Esophagus squamous epithelium (tissue), 4 donors: Measurements from ENCODE around the gene ECE2.

Experiments
- POLR2A ChIP-seq, 4 donors: fragments of 450-650 bp; IDR thresholded peaks; one replicate each; pipeline ENCODE4 v1.6.1; 2017; ENCODE audit warnings: antibody characterized with exemption in 4 of 4, mild to moderate bottlenecking in 4 of 4, moderate library complexity in 3 of 4
- TF ChIP-seq, protein P1 (sequence below), 6 experiments: fragments of 450-650 bp in 4 of 6; fragments of 200-600 bp in 2 of 6; sonication (generic) in 2 of 6; IDR thresholded peaks; one replicate each; pipeline ENCODE4 v1.5.1; 2016 to 2019; ENCODE audit warnings: antibody characterized with exemption in 6 of 6, mild to moderate bottlenecking in 4 of 6, moderate library complexity in 4 of 6

DNA sequence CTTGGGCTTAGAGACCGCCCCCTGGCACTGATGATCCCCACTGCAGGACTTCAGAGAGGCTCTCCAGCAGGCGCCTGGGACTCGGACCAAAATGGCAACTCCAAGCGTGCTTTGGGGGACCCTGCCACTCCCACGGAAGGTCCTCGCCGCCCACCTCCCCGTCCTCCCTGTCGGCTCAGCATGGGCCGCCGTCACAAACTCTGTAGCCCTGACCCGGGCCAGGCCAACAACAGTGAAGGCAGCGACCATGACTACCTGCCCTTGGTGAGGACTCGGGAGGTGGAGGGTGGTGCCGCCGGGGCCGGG lies 34.7 kb upstream of the ECE2 start:
- TF ChIP-seq, protein P1, sequence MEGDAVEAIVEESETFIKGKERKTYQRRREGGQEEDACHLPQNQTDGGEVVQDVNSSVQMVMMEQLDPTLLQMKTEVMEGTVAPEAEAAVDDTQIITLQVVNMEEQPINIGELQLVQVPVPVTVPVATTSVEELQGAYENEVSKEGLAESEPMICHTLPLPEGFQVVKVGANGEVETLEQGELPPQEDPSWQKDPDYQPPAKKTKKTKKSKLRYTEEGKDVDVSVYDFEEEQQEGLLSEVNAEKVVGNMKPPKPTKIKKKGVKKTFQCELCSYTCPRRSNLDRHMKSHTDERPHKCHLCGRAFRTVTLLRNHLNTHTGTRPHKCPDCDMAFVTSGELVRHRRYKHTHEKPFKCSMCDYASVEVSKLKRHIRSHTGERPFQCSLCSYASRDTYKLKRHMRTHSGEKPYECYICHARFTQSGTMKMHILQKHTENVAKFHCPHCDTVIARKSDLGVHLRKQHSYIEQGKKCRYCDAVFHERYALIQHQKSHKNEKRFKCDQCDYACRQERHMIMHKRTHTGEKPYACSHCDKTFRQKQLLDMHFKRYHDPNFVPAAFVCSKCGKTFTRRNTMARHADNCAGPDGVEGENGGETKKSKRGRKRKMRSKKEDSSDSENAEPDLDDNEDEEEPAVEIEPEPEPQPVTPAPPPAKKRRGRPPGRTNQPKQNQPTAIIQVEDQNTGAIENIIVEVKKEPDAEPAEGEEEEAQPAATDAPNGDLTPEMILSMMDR (IDR thresholded peaks at IDR 0.05) = no peak
- TF ChIP-seq POLR2A (IDR thresholded peaks at IDR 0.05) = no peak
